HL-60/S4 (cell line): ENCODE data around the gene BCL2L13.

Source experiments
- in situ Hi-C: fragments of 300-500 bp; cut with MboI; formaldehyde crosslinking; loops from 2 replicates; pipeline ENCODE4 v1.14.3; 2022; ENCODE audit warnings: low sequenced_read_pairs

The BCL2L13 gene

DNA sequence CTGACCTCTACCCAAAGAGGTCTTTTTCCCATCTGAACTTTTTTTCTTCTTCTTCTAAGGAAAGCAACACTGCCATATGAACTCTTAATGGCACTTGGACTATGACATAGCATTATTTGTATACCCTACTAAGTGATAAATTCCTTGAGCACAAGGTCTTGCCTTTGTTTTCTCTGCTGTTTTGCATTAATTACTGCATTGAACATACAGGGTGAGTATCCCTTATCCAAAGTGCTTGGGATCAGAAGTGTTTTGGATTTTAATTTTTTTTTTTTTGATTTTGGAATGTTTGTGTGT, 86.9 kb downstream of the BCL2L13 start:
- in situ Hi-C loops = no loop called here

DNA sequence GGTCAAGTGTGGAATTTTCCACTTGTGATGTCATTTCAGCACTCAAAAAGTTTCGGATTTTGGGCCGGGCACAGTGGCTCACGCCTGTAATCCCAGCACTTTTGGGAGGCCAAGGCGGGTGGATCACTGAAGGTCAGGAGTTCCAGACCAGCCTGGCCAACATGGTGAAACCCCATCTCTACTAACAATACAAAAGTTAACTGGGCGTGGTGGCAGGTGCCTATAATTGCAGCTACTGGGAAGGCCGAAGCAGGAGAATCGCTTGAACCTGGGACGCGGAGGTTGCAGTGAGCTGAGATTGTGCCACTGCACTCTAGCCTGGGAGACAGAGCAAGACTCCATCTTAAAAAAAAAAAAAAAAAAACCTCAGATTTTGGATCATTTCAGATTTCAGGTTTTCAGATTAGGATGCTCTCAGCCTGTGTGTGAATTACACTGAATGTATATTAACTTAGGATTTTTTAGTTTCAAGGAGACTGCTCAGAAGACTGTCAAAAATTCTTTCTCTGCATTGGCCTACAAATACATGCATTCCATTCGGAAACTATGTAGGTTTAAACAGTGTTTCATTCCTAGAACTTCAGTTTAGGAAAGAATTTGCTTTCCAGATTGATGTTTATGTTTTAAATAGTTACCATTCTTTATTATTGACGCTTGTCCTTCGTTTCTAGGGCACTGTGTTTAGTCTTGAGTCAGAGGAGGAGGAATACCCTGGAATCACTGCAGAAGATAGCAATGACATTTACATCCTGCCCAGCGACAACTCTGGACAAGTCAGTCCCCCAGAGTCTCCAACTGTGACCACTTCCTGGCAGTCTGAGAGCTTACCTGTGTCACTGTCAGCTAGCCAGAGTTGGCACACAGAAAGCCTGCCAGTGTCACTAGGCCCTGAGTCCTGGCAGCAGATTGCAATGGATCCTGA, 87.7 kb downstream of the BCL2L13 start:
- in situ Hi-C loops = no loop called here

DNA sequence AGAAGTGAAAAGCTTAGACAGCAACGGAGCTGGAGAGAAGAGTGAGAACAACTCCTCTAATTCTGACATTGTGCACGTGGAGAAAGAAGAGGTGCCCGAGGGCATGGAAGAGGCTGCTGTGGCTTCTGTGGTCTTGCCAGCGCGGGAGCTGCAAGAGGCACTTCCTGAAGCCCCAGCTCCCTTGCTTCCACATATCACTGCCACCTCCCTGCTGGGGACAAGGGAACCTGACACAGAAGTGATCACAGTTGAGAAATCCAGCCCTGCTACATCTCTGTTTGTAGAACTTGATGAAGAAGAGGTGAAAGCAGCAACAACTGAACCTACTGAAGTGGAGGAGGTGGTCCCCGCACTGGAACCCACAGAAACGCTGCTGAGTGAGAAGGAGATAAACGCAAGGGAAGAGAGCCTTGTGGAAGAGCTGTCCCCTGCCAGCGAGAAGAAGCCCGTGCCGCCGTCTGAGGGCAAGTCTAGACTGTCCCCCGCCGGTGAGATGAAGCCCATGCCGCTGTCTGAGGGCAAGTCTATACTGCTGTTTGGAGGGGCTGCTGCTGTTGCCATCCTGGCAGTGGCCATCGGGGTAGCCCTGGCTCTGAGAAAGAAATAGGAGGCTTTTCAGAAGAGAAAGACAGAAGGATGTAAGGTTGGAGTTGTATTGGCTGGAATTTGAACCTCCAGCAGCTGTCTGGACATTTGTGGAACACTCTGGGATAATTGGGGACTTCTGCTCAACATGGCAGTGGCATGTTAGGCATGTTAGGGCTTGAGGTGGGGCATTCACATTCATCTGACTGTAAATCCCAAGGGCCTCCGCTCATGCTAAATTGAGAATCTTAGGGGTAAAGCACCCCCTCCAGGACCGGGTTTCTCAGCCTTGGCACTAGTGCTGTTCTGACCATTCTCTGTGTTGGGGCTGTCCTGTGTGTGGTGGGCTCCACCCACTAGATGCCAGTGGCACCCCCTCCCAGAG, 88.7 kb downstream of the BCL2L13 start:
- in situ Hi-C loops = no loop called here

DNA sequence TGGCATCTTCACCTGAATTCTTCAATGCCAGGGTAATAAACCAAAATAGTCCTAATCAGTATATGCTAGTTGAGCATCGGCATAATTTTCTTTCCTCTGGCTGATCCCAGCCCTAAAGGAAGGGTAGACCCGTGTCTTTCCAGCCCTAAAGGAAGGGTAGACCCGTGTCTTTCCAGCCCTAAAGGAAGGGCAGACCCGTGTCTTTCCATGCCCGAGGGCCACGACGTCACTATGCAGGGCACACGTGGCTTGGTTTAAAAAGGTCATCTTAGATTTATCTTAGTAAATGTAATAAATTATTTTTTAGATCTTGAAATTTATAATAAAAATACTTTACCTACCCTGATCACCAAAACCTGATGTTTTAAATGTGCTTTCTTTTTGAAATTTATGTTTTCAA, 90.2 kb downstream of the BCL2L13 start:
- in situ Hi-C loops = no loop called here

DNA sequence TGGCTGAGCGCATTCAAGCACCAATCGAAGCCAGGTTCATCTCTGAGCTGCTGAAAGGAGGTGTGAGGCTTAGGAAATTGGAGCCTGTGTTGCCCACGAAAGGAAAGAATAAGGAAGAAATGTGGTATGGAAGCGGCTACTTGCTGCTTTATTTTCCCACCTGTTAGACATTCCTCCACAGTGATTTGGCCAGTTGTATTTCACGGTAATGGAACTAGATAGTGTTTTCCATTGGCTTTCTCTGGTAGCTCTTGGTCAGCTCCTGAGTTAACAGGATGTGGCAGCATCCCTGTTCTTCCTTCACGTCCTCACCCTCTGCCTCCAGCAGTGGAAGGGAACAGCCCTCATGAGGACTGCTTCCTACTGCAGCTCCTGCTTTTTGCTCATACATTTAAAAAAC, 91.0 kb downstream of the BCL2L13 start:
- in situ Hi-C loops = no loop called here

DNA sequence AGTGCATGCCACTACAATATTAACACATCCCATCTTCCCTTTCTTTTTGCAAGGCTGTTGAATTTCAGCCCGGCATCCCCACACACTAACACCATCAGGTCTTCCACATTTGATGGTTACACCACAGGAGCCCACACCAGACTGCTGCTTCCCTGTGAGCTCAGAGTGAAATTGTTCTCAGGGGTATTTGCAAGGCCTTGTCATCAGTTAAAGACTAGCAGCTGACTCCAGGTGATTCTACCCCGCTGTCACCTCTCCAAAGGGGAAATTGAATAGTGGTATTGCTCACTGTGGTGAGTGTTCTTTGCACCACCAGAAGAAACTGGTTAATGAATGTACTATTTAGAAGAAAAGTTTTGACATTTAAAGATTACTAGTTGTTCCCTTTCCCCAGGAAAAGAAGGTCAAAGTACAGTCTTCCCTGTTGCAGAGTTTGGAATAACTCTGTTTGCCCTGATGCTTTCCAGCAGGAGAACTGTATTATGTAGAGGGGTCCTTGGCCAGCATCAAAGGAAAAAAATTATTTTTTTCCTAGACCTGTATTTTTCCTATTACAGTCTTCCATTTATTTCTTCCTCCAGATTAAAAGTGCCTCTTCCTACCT, 93.8 kb downstream of the BCL2L13 start:
- in situ Hi-C loops = no loop called here

DNA sequence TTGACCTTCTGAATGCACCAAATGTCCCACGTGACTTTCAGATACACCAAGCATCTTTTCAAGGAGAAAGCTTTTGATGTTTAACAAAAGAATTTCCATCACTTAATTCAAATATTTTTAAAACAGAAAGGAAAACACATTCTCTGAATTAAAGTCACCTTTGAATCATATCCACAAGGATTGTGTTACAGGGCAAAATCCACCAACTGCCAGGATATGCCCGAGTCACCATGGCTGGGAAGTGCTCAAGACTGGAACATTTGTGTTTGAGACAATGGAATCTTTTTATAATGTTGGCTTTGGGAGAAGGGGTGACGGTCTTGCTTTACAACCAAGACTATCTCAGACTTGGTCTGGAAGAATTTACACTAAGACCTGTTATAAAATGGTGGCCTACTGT, 94.9 kb downstream of the BCL2L13 start:
- in situ Hi-C loops = no loop called here

DNA sequence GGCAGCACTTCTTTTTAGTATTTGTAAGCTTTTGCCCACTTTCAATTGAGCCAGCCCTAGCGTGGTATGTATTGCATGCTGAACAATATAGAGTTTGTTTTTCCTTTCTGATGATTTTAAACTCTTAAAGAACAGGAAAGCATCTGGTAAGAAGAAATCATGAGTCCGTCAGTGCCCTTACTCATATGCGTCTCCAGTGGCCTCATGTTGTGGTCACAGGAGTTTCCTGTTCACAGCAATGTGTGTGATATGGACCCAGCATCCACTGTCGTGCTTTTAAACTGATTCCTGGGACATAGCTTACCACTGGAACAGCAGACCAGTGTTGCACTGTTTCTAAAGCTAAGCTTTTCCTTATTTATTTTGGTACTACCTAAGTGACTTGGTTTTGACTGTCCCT, 95.6 kb downstream of the BCL2L13 start:
- in situ Hi-C loops = no loop called here

DNA sequence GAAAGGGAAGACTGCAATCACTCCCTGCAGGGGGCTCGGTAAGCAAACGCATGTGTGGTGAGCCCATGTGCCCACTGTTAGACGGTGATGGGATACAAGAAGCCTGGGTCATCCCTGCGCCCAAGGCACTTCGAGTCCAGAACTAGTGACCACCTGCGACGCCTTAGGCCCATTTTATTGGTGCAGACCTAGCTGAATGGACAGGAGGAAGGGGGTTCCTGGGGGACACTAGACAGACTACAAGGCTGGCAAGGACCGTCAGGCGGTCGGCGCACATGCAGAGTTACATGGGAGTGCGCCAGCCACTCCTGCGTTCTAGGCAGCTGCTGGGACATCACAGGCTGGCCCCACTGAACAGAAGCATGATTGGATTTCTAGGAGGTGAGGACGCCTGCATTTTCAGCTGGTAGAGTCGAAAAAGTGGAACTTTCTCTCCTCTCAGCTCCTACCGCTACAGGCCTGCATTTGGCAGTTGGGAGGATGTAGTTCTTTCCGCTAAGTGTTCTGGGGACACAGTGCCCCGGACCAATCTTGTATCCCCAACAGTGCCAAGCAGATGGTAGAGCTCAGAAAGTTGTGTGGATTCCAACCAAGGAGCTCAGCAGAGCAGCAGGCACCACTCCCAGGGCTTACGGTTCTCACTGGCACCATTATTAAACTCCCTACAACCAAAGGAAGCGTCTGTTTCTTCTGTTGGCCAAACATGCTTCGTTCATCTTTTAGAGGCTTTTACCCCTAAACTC, 100.0 kb downstream of the BCL2L13 start:
- in situ Hi-C loops = no loop called here

DNA sequence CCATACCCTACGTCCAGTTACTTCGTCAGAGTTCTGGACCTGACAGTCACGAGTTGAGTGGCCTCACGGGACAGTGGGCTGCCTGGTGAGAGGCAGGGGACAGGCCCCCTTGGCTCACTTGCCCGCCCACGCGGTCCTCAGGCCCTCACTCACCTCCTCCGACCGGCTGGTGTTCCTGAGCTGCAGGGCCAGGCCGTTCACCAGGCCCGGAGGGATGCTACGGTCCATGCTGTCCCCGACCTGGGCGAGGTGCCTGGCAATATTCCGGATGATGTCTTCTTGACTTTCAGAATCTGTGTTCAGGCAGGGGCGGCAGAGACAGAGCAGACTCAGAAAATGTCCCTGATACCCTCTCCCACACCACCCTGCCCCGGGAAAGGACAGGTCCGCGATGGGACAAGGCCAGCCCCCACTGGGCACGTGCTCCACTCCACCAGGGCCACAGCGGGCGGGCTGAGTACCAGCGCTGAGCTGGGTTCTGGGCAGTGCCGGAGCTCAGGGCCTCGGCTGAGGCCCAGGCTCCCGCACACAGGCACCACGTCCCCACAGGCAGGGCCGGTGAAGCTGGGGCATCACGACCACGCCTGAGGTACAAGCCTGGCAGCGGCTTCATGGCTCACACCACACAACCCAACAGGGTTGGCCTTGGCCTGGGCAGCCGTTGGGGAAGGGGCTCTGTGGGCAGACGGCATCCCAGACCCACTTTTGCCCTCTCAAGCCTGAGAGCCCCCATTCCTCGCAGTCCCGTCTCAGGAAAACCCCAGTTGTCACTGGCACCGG, 100.8 kb downstream of the BCL2L13 start:
- in situ Hi-C loops = no loop called here

DNA sequence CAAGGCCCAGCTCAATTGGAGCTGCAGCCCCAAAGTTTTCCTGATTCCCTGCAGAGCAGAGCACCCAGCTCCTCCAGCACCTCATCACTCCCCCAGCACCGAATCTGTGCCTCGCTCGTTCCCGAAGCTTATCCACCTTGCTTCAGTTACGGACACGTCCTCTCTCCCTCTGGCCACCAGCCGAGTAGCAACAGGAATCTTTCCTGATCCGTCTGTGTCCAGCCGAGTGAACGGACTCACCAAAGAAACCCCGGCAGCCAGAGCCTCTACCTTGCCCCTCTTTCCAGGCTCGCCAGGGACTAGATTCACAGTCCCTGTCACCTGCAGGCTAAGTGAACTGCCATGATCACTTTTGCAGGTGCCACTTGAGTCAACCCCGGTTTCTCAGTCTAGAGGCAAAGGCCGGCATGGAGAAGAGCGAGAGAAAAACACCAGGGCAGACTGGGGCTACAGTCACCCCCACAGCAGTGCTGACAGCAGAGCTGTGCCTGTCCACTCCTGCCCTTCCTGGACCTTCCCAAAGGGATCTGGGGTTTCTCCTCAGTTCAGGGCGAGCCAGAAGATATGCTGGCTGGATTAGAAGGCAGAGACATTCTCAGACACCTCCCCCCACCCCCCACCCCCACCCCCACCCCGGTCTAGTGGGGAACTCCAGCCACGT, 103.4 kb downstream of the BCL2L13 start:
- in situ Hi-C loops = no loop called here

DNA sequence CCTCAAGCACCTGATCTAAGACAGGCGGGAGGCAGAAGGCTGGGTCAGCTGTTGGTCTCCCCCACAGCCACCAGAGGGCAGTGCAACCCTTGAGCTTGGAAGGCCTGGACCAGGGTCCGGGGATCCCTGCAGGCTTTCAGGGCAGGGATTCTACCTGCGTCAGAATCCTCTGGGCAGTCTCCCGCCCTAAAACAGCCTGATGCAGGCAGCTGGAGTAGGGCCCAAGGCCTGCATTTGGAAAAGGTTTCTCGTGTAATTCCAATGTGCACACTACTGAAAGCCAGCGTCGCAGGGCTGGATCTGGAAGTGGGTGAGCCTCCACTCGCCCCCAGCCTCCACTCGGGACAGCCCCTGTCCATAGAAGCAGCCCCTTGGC, 104.0 kb downstream of the BCL2L13 start:
- in situ Hi-C loops = no loop called here

DNA sequence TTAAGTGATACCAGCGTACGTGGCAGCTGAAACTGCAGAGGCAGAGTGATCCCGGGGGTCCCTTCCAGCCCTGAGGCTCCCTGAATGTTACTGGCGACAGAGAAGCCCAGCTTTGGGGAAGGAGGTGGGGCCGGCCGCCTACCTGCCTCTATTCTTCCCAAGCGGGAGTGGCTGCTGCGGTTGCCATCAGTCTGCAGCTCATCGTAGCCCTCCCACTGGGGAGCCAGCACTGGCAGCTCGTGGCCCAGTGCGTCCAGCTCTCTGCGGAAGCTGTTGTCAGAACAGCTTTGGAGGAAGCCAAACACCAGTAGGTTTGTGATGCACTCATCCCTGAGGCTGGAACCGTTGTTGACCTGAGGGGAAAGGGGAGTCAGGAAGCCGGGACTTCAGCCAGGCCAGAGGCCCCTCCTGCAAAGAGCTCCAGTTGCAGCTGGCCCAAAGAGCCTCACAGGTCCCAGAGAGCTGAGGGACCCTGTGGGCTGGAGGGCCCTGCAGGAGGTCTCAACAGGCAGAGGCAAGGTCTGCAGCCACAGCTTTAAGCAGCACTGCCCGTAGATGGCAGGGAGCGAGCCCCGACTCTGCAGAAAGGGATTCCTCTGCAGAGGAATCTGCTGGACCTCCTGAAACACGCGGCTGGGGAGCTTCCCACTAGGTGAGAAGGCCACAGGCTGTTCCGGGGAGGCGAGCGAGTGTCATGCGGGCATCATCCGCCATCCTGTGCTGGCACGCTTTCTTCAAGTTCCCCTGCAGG, 105.3 kb downstream of the BCL2L13 start:
- in situ Hi-C loops = no loop called here

DNA sequence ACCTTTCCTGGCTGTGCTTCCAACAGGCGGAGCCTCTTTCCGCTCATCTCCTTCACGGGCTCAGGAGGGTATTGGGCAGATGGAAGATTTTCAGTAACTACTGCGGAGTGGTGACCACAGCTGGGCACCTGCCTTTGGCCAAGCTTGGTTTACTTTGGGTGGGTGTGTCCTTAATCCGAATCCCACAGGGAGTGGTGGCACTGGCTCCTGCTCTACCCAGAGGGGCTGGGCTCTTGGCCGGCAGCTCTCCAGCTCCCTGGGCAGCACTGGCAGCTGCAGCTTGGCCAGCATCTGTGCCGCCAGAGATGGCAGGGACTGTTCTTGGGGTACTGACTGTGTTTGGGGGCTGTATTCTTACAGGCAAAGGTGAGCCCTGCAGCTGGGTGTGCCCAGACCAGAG, 105.9 kb downstream of the BCL2L13 start:
- in situ Hi-C loops = no loop called here

DNA sequence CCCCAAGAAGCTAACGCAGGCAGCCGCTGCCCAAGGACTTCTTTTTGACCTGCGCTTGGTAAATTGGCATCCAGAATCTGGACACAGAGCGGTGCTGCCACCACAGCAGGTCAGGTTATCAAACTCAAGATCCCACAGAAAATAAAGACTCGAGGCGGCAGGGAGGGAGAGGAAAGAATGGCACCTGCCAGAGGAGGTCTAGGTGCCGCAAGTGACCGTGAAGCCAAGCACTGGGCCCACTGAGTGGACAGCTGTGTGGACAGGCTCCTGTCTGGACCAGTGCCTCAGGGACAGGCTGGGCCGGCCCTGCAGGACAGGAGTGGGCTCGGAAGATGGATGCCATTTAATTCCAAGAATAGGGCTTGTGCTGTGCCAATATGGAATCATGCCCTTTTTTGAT, 108.4 kb downstream of the BCL2L13 start:
- in situ Hi-C loops = no loop called here

DNA sequence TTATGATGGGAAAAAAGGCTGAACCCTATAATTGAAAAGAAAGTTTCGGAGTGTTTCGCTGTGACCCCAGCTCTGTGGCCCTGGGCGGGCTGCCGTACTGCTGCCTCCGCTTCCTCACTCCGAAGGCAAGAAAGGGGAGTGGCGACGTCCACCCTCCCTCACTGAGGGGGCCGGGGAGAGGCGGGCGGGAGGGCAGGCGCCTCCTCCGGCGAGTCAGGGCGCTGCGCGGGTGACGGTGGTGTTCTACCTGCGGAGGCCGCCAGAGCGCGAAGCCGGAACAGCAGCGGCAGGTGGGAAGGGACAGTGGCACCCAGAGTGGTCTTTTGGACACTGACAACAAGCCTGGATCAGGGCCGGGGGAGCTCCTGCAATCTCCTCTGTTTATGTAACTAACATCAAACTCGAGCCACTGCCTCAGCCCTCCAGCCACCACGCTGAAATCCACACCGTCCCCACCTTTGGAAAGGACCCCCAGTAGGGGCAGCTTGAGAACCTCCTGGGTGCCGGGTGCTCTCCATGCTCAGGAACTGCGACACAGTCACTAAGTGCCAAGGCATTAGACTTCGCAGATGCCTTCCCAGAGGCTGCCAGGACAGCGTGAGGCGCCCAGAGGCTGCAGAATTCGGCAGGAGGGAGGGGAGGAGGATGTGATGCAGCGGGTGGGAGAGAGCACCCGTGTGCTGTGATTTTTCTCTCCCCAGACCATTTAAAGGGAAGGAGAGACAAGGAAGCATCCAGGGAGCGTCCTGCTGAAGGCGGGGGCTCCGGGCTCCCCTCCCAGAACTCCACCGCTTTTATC, 110.2 kb downstream of the BCL2L13 start:
- in situ Hi-C loops = no loop called here

DNA sequence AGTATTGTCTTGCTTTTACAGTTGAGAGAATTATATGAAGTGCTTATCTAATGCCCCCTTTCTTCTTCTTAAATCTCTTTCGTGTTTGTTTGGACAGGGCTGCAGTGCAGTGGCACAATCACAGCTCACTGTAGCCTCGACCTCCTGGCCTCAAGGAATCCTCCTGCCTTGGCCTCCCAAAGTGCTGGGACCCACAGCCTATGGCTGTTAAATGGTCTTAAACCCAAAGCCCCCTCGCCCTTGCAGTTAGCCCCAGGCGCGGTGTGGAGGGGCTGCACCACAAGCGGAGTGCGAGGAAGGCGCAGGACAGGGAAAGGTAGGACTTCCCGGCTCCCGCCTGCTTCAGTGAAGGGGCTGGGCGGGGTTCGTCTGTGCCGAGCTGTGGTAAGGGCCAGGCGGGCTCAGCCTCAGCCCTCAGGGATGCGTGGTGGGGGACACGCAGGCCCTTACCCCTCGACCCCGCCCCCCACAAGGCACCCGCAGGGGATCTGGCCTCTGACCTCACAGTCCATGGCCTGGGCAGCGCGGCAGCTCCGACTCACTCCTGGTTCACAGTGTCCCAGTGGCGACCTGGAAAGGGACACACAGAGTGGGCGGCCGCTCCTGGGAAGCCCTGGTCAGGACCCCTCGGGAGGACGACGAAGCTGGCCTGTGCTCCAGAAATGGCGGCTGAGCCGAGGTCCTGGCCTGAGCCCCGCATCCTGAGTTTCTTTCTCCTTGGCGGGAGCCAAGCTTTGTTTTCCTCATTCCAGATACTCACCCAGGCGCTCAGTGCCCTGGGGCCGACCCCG, 111.2 kb downstream of the BCL2L13 start:
- in situ Hi-C loops = no loop called here
